Measurements from ENCODE around the gene BNIP5.

BNIP5 gene

DNA sequence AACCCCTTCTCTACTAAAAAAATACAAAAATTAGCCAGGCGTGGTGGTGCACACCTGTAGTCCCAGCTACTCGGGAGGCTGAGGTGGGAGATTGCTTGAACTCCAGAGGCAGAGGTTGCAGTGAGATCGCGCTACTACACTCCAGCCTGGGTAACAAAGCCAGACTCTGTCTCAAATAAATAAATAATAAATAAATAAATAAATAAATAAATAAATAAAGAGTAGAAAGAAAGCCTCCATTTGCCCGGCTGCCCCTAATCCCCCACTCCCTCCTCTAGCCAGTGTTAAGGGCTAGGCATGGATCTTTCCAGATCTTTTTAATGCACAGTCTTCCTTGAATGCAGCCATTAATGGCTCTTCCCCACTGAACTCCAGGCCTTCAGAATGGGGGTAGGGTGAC, 63.6 kb downstream of the BNIP5 start:
- H3K4me3 ChIP-seq (replicated peaks in 1 of 2; ENCODE audit: low read depth in 2 of 2, low read length in 2 of 2), result no peak overlapping the region
- DNase-seq (ENCODE audit: low read depth in 2 of 2), result no peak
- TF ChIP-seq, protein P1, sequence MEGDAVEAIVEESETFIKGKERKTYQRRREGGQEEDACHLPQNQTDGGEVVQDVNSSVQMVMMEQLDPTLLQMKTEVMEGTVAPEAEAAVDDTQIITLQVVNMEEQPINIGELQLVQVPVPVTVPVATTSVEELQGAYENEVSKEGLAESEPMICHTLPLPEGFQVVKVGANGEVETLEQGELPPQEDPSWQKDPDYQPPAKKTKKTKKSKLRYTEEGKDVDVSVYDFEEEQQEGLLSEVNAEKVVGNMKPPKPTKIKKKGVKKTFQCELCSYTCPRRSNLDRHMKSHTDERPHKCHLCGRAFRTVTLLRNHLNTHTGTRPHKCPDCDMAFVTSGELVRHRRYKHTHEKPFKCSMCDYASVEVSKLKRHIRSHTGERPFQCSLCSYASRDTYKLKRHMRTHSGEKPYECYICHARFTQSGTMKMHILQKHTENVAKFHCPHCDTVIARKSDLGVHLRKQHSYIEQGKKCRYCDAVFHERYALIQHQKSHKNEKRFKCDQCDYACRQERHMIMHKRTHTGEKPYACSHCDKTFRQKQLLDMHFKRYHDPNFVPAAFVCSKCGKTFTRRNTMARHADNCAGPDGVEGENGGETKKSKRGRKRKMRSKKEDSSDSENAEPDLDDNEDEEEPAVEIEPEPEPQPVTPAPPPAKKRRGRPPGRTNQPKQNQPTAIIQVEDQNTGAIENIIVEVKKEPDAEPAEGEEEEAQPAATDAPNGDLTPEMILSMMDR (IDR thresholded peaks at IDR 0.05; ENCODE audit: low read depth, low read length), result no peak

DNA sequence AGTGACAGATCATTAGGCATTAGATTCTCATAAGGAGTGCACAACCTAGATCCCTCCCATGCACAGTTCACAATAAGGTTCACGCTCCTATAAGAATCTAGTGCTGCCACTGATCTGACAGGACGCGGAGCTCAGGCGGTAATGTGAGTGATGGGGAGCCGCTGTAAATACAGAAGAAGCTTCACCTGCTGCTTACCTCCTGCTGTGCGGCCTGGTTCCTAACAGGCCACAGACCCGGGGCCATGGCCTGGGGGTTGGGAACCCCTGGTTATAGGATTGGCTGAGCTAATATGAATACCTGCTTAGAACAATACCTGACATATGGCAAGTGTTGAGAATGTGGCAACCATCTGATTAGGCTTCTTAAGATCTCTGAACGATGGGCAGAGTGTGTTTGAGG, 64.5 kb downstream of the BNIP5 start:
- no peak for DNase-seq (ENCODE audit: low read depth in 2 of 2)
- TF ChIP-seq, protein P1 (IDR thresholded peaks at IDR 0.05; ENCODE audit: low read depth, low read length), result no peak
- H3K4me3 ChIP-seq (replicated peaks in 1 of 2; ENCODE audit: low read depth in 2 of 2, low read length in 2 of 2), result no peak overlapping the region

DNA sequence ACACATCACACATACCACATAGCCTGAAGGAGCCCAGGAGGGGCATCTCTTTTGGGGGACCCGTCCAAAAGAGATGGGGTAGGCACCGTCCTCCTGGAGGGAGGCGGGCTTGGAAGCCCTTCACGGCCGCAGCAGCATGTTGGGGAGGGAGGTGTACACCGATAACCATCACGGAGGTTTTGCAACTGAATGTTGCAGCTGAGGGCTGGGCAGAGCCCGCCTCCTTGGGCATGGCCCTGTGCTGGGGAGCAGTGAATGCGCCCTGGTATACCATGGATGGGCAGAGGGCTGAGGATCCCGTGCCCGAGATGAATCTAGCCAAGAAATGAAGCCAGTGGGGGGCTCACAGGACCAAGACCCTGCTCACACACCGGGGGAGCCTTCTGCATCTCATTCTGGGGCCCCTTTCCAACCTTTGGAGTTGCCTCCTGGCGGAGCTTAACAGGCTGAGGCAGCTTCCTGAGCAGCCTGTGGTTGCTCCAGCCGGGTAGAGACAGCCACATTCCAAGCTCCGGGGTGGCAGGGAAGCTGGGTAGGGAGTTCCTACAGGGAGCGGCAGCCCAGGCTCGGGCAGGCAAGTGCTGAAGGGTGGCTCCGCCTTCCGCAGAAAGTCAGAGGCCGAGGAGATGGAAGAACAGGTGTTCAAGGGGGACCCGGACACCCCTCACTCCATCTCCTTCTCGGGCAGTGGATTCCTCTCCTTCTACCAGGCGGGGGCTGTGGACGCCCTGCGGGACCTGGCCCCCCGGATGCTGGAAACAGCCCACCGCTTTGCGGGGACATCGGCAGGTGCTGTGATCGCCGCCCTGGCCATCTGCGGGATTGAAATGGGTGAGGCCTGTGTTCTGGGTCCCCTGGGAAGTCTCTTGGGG, 66.6 kb downstream of the BNIP5 start, which contains the start of gene PNPLA1:
PNPLA1 (plus strand) TSS at position 227 of the 872 bp plus-strand sequence; CDS start at position 627, 400 bp downstream.
- TF ChIP-seq, protein P1 (IDR thresholded peaks at IDR 0.05; ENCODE audit: low read depth, low read length), result no peak
- no peak for DNase-seq (ENCODE audit: low read depth in 2 of 2)
- no peak within 1 kb of the TSS for H3K4me3 ChIP-seq (replicated peaks in 1 of 2; ENCODE audit: low read depth in 2 of 2, low read length in 2 of 2)

DNA sequence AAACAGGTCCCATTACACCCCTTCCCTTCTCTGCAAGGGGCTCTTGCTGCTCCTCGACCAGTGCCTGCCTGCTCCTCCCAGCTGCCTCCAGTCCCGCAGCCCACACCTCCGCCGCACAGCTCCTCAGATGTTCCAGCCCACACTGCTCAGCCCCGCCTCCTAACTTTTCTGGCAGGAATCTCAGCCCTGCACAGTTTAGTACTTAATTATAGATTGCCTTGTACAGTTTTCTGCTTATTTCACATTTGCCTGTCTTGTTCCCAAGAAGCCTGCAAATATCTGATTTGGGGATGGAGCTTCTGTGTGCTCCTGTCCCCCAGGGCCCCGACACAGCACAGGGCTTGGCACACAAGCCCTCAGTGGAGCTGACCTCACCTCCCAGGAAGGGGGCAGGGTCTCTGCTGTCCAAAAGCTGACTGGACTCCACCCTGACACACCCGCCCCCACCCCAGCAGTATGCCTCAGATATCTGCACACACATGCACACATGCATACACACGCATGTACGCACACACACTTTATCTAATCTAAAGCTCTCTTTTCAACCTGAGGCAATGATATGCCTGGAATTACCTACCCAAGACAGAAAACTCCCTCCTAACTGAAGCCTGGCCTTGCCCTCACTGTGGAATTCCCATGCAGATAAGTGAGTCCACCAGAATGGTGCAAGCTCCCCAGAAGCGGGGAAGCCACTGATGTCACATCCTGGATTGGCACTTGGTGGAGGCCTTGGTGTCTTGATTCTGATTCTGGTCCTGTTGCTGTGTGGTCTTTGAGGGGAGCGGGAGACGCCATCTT, 68.0 kb downstream of the BNIP5 start:
- TF ChIP-seq, protein P1 (IDR thresholded peaks at IDR 0.05; ENCODE audit: low read depth, low read length), result no peak
- peak; percentile 26 to 59 for DNase-seq (ENCODE audit: low read depth in 2 of 2)
- no peak overlapping the region for H3K4me3 ChIP-seq (replicated peaks in 1 of 2; ENCODE audit: low read depth in 2 of 2, low read length in 2 of 2)

DNA sequence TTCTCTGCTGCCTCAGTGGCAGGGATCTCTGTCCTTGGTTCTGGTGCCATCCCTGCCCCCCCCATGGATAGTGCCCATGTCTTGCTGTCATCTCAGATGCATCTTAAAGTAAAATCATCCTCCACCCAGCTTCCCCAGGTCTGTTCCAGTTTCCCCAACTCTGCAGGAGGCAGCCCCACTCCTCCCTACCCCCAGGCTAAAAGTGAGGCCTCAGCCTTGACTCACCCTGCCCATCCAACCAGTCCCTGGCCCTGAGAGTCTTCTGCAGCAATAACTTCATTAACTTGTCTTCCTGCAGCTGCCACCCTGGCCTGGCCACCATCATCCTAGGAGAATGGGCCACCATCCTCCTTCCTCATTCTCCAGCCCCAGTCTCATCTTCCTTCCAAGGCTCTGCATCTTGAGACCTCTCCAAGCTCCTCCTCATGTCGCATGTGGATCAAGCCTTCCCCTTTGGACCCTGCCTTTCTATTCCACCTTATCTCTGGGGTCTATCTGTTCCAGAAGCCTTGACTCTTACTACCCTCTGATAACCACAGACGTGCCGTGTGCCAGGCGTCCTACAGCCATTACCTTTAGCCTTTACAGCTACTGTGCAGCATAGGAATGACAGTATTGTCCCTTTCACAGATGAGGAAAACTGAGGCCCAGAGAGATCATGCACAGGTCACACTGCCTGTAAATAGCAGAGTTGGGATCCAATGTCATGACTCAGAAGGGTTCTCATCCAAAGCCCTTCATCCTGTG, 68.8 kb downstream of the BNIP5 start:
- DNase-seq (ENCODE audit: low read depth in 2 of 2), result no peak
- TF ChIP-seq, protein P1 (IDR thresholded peaks at IDR 0.05; ENCODE audit: low read depth, low read length), result no peak
- H3K4me3 ChIP-seq (replicated peaks in 1 of 2; ENCODE audit: low read depth in 2 of 2, low read length in 2 of 2), result no peak overlapping the region

DNA sequence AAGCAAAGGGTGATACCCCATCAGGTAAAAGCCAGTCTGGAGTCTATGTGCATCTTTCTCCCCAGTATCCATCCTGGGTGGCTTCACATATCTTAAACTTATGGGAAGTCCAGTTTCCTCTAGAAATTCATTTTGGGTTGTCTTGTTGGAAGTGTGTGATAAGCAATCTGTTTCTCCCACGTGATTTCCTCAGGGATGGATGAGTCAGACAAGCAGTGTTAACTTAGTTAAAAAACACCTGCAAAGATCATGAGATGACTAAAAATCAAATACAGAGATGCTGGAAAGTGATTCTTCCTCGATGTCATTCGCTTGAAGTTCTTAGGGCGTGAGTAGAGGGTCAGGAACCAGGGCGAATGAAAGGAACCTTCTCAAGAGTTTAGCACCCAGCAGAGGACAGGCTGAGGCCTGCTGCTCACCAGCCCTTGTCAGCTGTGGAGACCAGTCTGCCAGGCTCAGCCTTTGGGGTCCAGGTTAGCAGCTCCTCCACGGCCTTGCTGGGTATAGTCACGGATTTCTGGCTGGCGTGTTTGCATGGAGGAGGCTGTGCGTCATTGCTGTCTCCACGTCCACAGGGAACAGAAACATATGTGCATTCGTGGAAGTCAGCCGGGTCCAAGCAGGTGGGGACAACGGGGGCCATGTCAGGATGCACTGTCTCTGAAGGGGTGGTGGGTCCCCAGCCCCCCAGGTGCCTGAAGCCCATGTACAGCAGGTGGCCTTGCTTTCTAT, 69.6 kb downstream of the BNIP5 start:
- TF ChIP-seq, protein P1 (IDR thresholded peaks at IDR 0.05; ENCODE audit: low read depth, low read length), result no peak
- DNase-seq (ENCODE audit: low read depth in 2 of 2), result no peak
- H3K4me3 ChIP-seq (replicated peaks in 1 of 2; ENCODE audit: low read depth in 2 of 2, low read length in 2 of 2), result no peak overlapping the region
